Measurements from ENCODE around the gene ZAR1L.

ZAR1L gene

DNA sequence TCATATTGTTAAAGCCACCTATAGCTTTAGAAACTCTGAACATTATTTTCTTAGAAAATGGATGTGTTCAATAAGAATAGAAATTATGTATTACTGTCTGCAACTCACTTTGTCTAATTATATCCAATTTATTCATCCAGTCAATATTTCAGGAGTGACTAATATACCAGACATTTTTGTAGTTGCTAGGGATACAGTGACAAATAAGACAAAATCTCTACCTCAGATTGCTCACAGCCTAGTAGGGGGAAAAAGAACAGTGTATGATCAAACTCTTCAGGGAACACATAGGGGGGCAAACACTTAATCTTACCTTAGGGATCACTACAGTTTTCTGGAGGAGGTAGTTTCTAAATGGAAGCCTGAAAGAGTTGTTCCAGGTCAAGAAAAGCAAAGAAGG, 8.7 kb upstream of the ZAR1L start:
- peaks cover 70% of the 10 kb centered on the region for H3K36me3 ChIP-seq (ENCODE audit: insufficient read depth, low read length)

DNA sequence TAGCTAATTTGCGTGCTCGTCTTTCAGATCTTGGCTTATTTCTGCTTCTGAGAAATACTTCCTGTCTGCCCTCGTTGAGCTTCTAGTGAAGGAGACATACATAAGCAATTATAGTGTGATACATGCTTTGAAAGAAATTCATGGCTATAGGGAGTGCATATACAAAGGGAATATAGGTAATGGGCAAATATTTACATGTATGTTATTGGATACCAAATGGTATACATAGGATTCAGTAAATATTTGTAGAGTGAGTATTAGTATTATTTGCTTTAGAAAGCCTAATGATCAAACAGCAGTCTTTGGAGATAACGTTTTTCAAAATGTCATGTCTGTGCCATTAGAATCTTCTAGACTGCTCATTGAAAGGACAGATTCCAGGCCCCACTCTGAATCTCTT, 5.4 kb upstream of the ZAR1L start:
- no peaks in the 10 kb centered on the region for H3K27me3 ChIP-seq (ENCODE audit: insufficient read depth, low read length, poor library complexity)
- H3K27ac ChIP-seq (ENCODE audit: low read length): no peak overlapping the region
- no peak overlapping the region for H3K4me3 ChIP-seq (ENCODE audit: low read depth in 1 of 2, low read length in 2 of 2)
- TF ChIP-seq, protein P1, sequence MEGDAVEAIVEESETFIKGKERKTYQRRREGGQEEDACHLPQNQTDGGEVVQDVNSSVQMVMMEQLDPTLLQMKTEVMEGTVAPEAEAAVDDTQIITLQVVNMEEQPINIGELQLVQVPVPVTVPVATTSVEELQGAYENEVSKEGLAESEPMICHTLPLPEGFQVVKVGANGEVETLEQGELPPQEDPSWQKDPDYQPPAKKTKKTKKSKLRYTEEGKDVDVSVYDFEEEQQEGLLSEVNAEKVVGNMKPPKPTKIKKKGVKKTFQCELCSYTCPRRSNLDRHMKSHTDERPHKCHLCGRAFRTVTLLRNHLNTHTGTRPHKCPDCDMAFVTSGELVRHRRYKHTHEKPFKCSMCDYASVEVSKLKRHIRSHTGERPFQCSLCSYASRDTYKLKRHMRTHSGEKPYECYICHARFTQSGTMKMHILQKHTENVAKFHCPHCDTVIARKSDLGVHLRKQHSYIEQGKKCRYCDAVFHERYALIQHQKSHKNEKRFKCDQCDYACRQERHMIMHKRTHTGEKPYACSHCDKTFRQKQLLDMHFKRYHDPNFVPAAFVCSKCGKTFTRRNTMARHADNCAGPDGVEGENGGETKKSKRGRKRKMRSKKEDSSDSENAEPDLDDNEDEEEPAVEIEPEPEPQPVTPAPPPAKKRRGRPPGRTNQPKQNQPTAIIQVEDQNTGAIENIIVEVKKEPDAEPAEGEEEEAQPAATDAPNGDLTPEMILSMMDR (IDR thresholded peaks at IDR 0.05; ENCODE audit: borderline replicate concordance, extremely low read depth, low read length, poor library complexity, severe bottlenecking): no peak
- TF ChIP-seq EZH2 (IDR thresholded peaks at IDR 0.05; ENCODE audit: borderline replicate concordance, low read depth, low read length, severe bottlenecking): no peak
- ATAC-seq (ENCODE audit: insufficient read depth, low read depth) (no peak), DNase-seq (no peak)
- H3K36me3 ChIP-seq (ENCODE audit: insufficient read depth, low read length): peaks cover 55% of the 10 kb centered on the region
- no peak overlapping the region for H3K4me2 ChIP-seq (ENCODE audit: insufficient read depth, low read length)
- H3K9me3 ChIP-seq (ENCODE audit: insufficient read depth, low read length, severe bottlenecking): no peaks in the 10 kb centered on the region
- H3K9ac ChIP-seq (ENCODE audit: low read depth, low read length): no peak overlapping the region
- peaks cover 73% of the 10 kb centered on the region for H3K79me2 ChIP-seq (ENCODE audit: insufficient read depth, low read length)
- H4K20me1 ChIP-seq (ENCODE audit: insufficient read depth, low read length): no peaks in the 10 kb centered on the region
- H3K4me1 ChIP-seq (ENCODE audit: insufficient read depth, low read length): peaks cover 36% of the 10 kb centered on the region
- H2AFZ ChIP-seq (ENCODE audit: low read depth, low read length): no peak overlapping the region

More for the DNA sequence above, 8.7 kb upstream of the ZAR1L start:
- Histone ChIP-seq H2AFZ (ENCODE audit: low read depth, low read length) (no peak overlapping the region), H3K9me3 (ENCODE audit: insufficient read depth, low read length, severe bottlenecking) (no peaks in the 10 kb centered on the region), H3K4me1 (ENCODE audit: insufficient read depth, low read length) (peaks cover 10% of the 10 kb centered on the region), H3K79me2 (ENCODE audit: insufficient read depth, low read length) (peaks cover 46% of the 10 kb centered on the region), H3K4me2 (ENCODE audit: insufficient read depth, low read length) (no peak overlapping the region), H3K27ac (ENCODE audit: low read length) (no peak overlapping the region), H3K27me3 (ENCODE audit: insufficient read depth, low read length, poor library complexity) (no peaks in the 10 kb centered on the region), H4K20me1 (ENCODE audit: insufficient read depth, low read length) (no peaks in the 10 kb centered on the region), H3K4me3 (ENCODE audit: low read depth in 1 of 2, low read length in 2 of 2) (no peak overlapping the region), H3K9ac (ENCODE audit: low read depth, low read length) (no peak overlapping the region)
- no peak for TF ChIP-seq EZH2 (IDR thresholded peaks at IDR 0.05; ENCODE audit: borderline replicate concordance, low read depth, low read length, severe bottlenecking)
- TF ChIP-seq, protein P1 (IDR thresholded peaks at IDR 0.05; ENCODE audit: borderline replicate concordance, extremely low read depth, low read length, poor library complexity, severe bottlenecking): no peak
- DNase-seq (no peak), ATAC-seq (ENCODE audit: insufficient read depth, low read depth) (no peak)

DNA sequence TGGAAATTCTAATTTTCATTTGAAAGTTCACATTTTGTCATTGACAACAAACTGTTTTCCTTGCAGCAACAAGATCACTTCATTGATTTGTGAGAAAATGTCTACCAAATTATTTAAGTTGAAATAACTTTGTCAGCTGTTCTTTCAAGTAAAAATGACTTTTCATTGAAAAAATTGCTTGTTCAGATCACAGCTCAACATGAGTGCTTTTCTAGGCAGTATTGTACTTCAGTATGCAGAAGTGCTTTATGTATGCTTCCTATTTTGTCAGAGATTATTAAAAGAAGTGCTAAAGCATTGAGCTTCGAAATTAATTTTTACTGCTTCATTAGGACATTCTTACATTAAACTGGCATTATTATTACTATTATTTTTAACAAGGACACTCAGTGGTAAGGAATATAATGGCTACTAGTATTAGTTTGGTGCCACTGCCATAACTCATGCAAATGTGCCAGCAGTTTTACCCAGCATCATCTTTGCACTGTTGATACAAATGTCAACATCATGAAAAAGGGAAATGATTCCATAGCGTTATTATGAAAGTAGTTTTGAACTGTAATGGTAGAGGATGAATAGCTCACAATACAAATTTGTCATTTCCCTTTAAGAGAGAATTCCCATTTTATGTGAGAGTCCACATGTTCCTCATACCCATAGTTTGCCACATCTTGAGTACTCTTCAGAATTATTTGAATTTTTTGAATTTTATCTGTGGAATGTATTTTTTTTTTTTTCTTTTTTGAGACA, 2.7 kb upstream of the ZAR1L start:
- no peak overlapping the region for H3K27ac ChIP-seq (ENCODE audit: low read length)
- H3K4me3 ChIP-seq (ENCODE audit: low read depth in 1 of 2, low read length in 2 of 2): no peak overlapping the region
- no peaks in the 10 kb centered on the region for H3K27me3 ChIP-seq (ENCODE audit: insufficient read depth, low read length, poor library complexity)
- H3K9me3 ChIP-seq (ENCODE audit: insufficient read depth, low read length, severe bottlenecking): no peaks in the 10 kb centered on the region
- H3K4me2 ChIP-seq (ENCODE audit: insufficient read depth, low read length): peak overlapping the region; percentile 91
- TF ChIP-seq EZH2 (IDR thresholded peaks at IDR 0.05; ENCODE audit: borderline replicate concordance, low read depth, low read length, severe bottlenecking): no peak
- TF ChIP-seq, protein P1 (IDR thresholded peaks at IDR 0.05; ENCODE audit: borderline replicate concordance, extremely low read depth, low read length, poor library complexity, severe bottlenecking): no peak
- peaks cover 67% of the 10 kb centered on the region for H3K79me2 ChIP-seq (ENCODE audit: insufficient read depth, low read length)
- no peak overlapping the region for H2AFZ ChIP-seq (ENCODE audit: low read depth, low read length)
- no peaks in the 10 kb centered on the region for H4K20me1 ChIP-seq (ENCODE audit: insufficient read depth, low read length)
- no peak overlapping the region for H3K9ac ChIP-seq (ENCODE audit: low read depth, low read length)
- DNase-seq: no peak
- peaks cover 44% of the 10 kb centered on the region for H3K36me3 ChIP-seq (ENCODE audit: insufficient read depth, low read length)
- ATAC-seq (ENCODE audit: insufficient read depth, low read depth): no peak
- peaks cover 49% of the 10 kb centered on the region for H3K4me1 ChIP-seq (ENCODE audit: insufficient read depth, low read length)

Measured in DND-41 (cell line).